H1 (cell line): ENCODE data around the gene NPC1L1. TPM values are rescaled to one million over a fixed set of nuclear protein-coding genes. Genes with fewer than 3 reads are reported as not detected.

Experiments
- CTCF ChIA-PET: fragments of 300-600 bp; sonication (Branson Sonifier 250); formaldehyde crosslinking; loops from one replicate; lab custom pipeline; 2021; ENCODE audit not compliant: partially characterized antibody; lab: Charles Lee
- POLR2A ChIA-PET: fragments of 300-600 bp; sonication (Branson Sonifier 250); formaldehyde crosslinking; loops from one replicate; lab custom pipeline; 2021; ENCODE audit warnings: inconsistent platforms; ENCODE audit not compliant: partially characterized antibody; lab: Charles Lee
- DNase-seq, 2 experiments: peaks; one replicate each; pipeline versions ENCODE4 v3.0.0 to v3.0.0-alpha.2; 2010 to 2022; ENCODE audit warnings: low spot score in 2 of 2, low read depth in 1 of 2, mixed read lengths in 1 of 2
- FAIRE-seq: peaks from 2 replicates; lab custom pipeline; 2011; peaks lifted over from hg19 to GRCh38; lab: Jason Lieb, UNC
- H2AFZ ChIP-seq: 2 replicates; pipeline ENCODE4 v1.8.1; 2012; ENCODE audit warnings: low read length, inconsistent platforms
- H2AK5ac ChIP-seq: 2 replicates; pipeline ENCODE4 v1.6.1; 2013; ENCODE audit warnings: low read depth, low read length
- H2BK120ac ChIP-seq: replicated peaks from 2 replicates; pipeline ENCODE3; 2013; ENCODE audit warnings: low read depth, low read length, inconsistent platforms
- H2BK12ac ChIP-seq: 2 replicates; pipeline ENCODE4 v1.6.1; 2013; ENCODE audit warnings: low read depth, low read length
- H2BK15ac ChIP-seq: 2 replicates; pipeline ENCODE4 v1.6.1; 2013; ENCODE audit warnings: low read length
- H2BK20ac ChIP-seq: 2 replicates; pipeline ENCODE4 v1.6.1; 2013; ENCODE audit warnings: low read length
- H2BK5ac ChIP-seq: 2 replicates; pipeline ENCODE4 v1.6.1; 2013; ENCODE audit warnings: low read depth, low read length
- H3K14ac ChIP-seq: 2 replicates; pipeline ENCODE4 v1.6.1; 2013; ENCODE audit warnings: inconsistent platforms; ENCODE audit not compliant: insufficient read length
- H3K18ac ChIP-seq: 2 replicates; pipeline ENCODE4 v1.6.1; 2013; ENCODE audit warnings: low read length; ENCODE audit errors: extremely low read depth
- H3K23ac ChIP-seq: 2 replicates; pipeline ENCODE4 v1.6.1; 2013; ENCODE audit warnings: inconsistent platforms; ENCODE audit not compliant: insufficient read length
- H3K23me2 ChIP-seq: 2 replicates; pipeline ENCODE4 v1.6.1; 2013; ENCODE audit warnings: low read depth, low read length
- H3K27ac ChIP-seq: 2 replicates; pipeline ENCODE4 v1.6.1; 2011; ENCODE audit warnings: low read depth, low read length, inconsistent platforms
- H3K27me3 ChIP-seq, 4 experiments: replicated peaks in 1 of 4; 1 replicate in 1 of 4; 2 replicates in 3 of 4; pipeline versions ENCODE4 v1.6.1 to v1.8.1; 2011 to 2013; ENCODE audit warnings: low read length in 3 of 4, mild to moderate bottlenecking in 3 of 4, inconsistent platforms in 2 of 4, mixed read lengths in 2 of 4, moderate library complexity in 1 of 4; ENCODE audit not compliant: control insufficient read depth in 3 of 4, insufficient read depth in 3 of 4; ENCODE audit errors: extremely low read depth in 1 of 4
- H3K36me3 ChIP-seq, 4 experiments: 2 replicates each; pipeline versions ENCODE4 v1.6.1 to v1.8.1; 2011 to 2013; ENCODE audit warnings: mild to moderate bottlenecking in 4 of 4, low read length in 3 of 4, moderate library complexity in 2 of 4, control low read depth in 1 of 4, inconsistent platforms in 1 of 4; ENCODE audit not compliant: insufficient read depth in 4 of 4, control insufficient read depth in 2 of 4
- H3K4ac ChIP-seq: replicated peaks from 2 replicates; pipeline ENCODE3; 2013; ENCODE audit warnings: low read length, low read depth, mixed read lengths, inconsistent platforms; ENCODE audit not compliant: insufficient read length
- H3K4me1 ChIP-seq, 4 experiments: replicated peaks in 1 of 4; 1 replicate in 1 of 4; 2 replicates in 3 of 4; pipeline versions ENCODE4 v1.6.1 to v1.8.1; 2011 to 2013; ENCODE audit warnings: low read length in 3 of 4, inconsistent platforms in 2 of 4, mixed read lengths in 1 of 4; ENCODE audit not compliant: insufficient read depth in 4 of 4, control insufficient read depth in 3 of 4
- H3K4me2 ChIP-seq, 2 experiments: 2 replicates each; pipeline versions ENCODE4 v1.6.1 to v1.8.1; 2011 to 2013; ENCODE audit warnings: low read depth in 2 of 2, low read length in 2 of 2, control low read depth in 1 of 2, inconsistent platforms in 1 of 2, mild to moderate bottlenecking in 1 of 2; ENCODE audit not compliant: insufficient read depth in 1 of 2
- H3K4me3 ChIP-seq, 4 experiments: fragments of 200-600, 300-600 bp in 1 of 4; sonication (generic), shearing (Covaris generic), sonication (Bioruptor Twin) in 1 of 4; 2 replicates each; pipeline versions ENCODE4 v1.5.1 to v1.8.1; 2011 to 2016; ENCODE audit warnings: low read length in 4 of 4, low read depth in 3 of 4, control low read depth in 2 of 4, inconsistent platforms in 2 of 4, mild to moderate bottlenecking in 2 of 4, mixed read lengths in 1 of 4, moderate library complexity in 1 of 4; ENCODE audit not compliant: insufficient read depth in 2 of 4; ENCODE audit errors: extremely low read depth in 1 of 4
- H3K56ac ChIP-seq: replicated peaks from 2 replicates; pipeline ENCODE3; 2013; ENCODE audit warnings: low read depth, mild to moderate bottlenecking, mixed read lengths, low read length, inconsistent platforms; ENCODE audit not compliant: insufficient read length
- H3K79me1 ChIP-seq: 2 replicates; pipeline ENCODE4 v1.6.1; 2013; ENCODE audit warnings: low read depth, low read length, control low read depth
- H3K79me2 ChIP-seq, 2 experiments: 2 replicates each; pipeline versions ENCODE4 v1.6.1 to v1.8.1; 2012 to 2013; ENCODE audit warnings: low read length in 2 of 2, mild to moderate bottlenecking in 2 of 2, inconsistent platforms in 1 of 2; ENCODE audit not compliant: insufficient read depth in 2 of 2, control insufficient read depth in 1 of 2
- H3K9ac ChIP-seq, 4 experiments: replicated peaks in 1 of 4; 1 replicate in 1 of 4; 2 replicates in 3 of 4; pipeline versions ENCODE4 v1.6.1 to v1.8.1; 2011 to 2013; ENCODE audit warnings: low read depth in 3 of 4, low read length in 3 of 4, control low read depth in 2 of 4, mild to moderate bottlenecking in 2 of 4, moderate library complexity in 2 of 4, inconsistent platforms in 1 of 4; ENCODE audit errors: extremely low read depth in 1 of 4
- H3K9me3 ChIP-seq, 2 experiments: 2 replicates each; pipeline versions ENCODE4 v1.6.1 to v1.8.1; 2012 to 2013; ENCODE audit warnings: mild to moderate bottlenecking in 2 of 2, moderate library complexity in 2 of 2, control low read depth in 1 of 2, inconsistent platforms in 1 of 2, low read depth in 1 of 2, low read length in 1 of 2, mixed read lengths in 1 of 2; ENCODE audit not compliant: insufficient read depth in 2 of 2
- H4K20me1 ChIP-seq, 2 experiments: replicated peaks in 1 of 2; 2 replicates each; pipeline versions ENCODE3 to v1.8.1; 2011 to 2013; ENCODE audit warnings: inconsistent platforms in 2 of 2, low read length in 2 of 2, mild to moderate bottlenecking in 1 of 2; ENCODE audit not compliant: insufficient read depth in 2 of 2, control insufficient read depth in 1 of 2
- H4K5ac ChIP-seq: 2 replicates; pipeline ENCODE4 v1.6.1; 2013; ENCODE audit warnings: low read length, low read depth, mixed read lengths, inconsistent platforms; ENCODE audit not compliant: insufficient read length
- H4K8ac ChIP-seq: 2 replicates; pipeline ENCODE4 v1.8.0; 2013; ENCODE audit warnings: mild to moderate bottlenecking, moderate library complexity, low read length, inconsistent platforms; ENCODE audit not compliant: insufficient read depth; ENCODE audit errors: extremely low read depth
- H4K91ac ChIP-seq: replicated peaks from 2 replicates; pipeline ENCODE3; 2013; ENCODE audit warnings: low read length, mixed read lengths, inconsistent platforms; ENCODE audit not compliant: insufficient read length
- BACH1 ChIP-seq: IDR thresholded peaks from 2 replicates; pipeline ENCODE4 v1.6.1; 2012; ENCODE audit warnings: low read length, improper control_type of control experiment
- BRCA1 ChIP-seq: IDR thresholded peaks from 2 replicates; pipeline ENCODE4 v1.6.1; 2012; ENCODE audit warnings: low read depth, low read length, improper control_type of control experiment
- CTBP2 ChIP-seq: IDR thresholded peaks from 2 replicates; pipeline ENCODE4 v1.7.0; 2011; ENCODE audit warnings: borderline replicate concordance, mild to moderate bottlenecking, moderate library complexity, mixed read lengths, low read length; ENCODE audit not compliant: insufficient read depth, insufficient read length
- HDAC2 ChIP-seq, 2 experiments: fragments of 300-600 bp in 1 of 2; sonication (generic) in 1 of 2; IDR thresholded peaks; 2 replicates each; pipeline ENCODE4 v1.6.1; 2011 to 2012; ENCODE audit warnings: low read depth in 2 of 2, low read length in 2 of 2, mild to moderate bottlenecking in 2 of 2, moderate library complexity in 2 of 2, borderline replicate concordance in 1 of 2, inconsistent platforms in 1 of 2
- NANOG ChIP-seq: IDR thresholded peaks from 2 replicates; pipeline ENCODE4 v1.6.1; 2011; ENCODE audit warnings: low read length, low read depth, mild to moderate bottlenecking, inconsistent platforms; ENCODE audit not compliant: insufficient read depth, poor library complexity, severe bottlenecking
- POLR2A ChIP-seq, 2 experiments: IDR thresholded peaks; 1 replicate in 1 of 2; 2 replicates in 1 of 2; pipeline ENCODE4 v1.6.1; 2011; ENCODE audit warnings: low read depth in 2 of 2, low read length in 2 of 2, mild to moderate bottlenecking in 2 of 2; ENCODE audit errors: control extremely low read depth in 1 of 2
- SAP30 ChIP-seq: fragments of 300-600 bp; sonication (generic); IDR thresholded peaks from 2 replicates; pipeline ENCODE4 v1.7.1; 2012; ENCODE audit warnings: low read length, moderate library complexity, mild to moderate bottlenecking, inconsistent platforms; ENCODE audit not compliant: insufficient read depth, insufficient replicate concordance
- SIRT6 ChIP-seq: IDR thresholded peaks from one replicate; pipeline ENCODE4 v1.7.1; 2012; ENCODE audit warnings: low read length, inconsistent platforms
- SIX5 ChIP-seq: IDR thresholded peaks from 2 replicates; pipeline ENCODE4 v1.6.1; 2011; ENCODE audit warnings: mild to moderate bottlenecking, low read depth, low read length
- TCF12 ChIP-seq: IDR thresholded peaks from 2 replicates; pipeline ENCODE4 v1.6.1; 2011; ENCODE audit warnings: low read depth, mild to moderate bottlenecking, low read length
- WGBS, 2 experiments: shearing (Covaris generic) in 1 of 2; methylation state at CpG; one replicate each; pipeline versions ENCODE4 v1.1.6 to v1.1.7; 2013 to 2015; ENCODE audit warnings: low lambda C conversion rate in 2 of 2, mixed read lengths in 2 of 2, inconsistent platforms in 1 of 2, low coverage in 1 of 2, missing lambda C conversion rate in 1 of 2; ENCODE audit not compliant: insufficient replicate concordance in 2 of 2, insufficient coverage in 1 of 2, insufficient read length in 1 of 2; ENCODE audit errors: extremely low coverage in 1 of 2, missing lambda C conversion rate in 1 of 2; 5-methylcytosine and 5-hydroxymethylcytosine counted together
- polyA plus RNA-seq, 7 experiments: library from polyadenylated mRNA; depleted of rRNA in 3 of 7; stranded (reverse) in 5 of 7; unstranded in 2 of 7; fragments of >200 nt in 5 of 7; fragments of 200-250 nt in 2 of 7; gene quantifications; 1 replicate in 5 of 7; 2 replicates in 1 of 7; 4 replicates in 1 of 7; pipeline versions ENCODE4 v1.2.1 to v1.2.3, GENCODE V29; 2011 to 2013; ENCODE audit warnings: missing spikeins in 2 of 7, mixed read lengths in 2 of 7
- total RNA-seq: library from RNA; stranded (reverse); fragmentation: NEBNext Ultra II Directional; extraction: Animal tissue kit (Norgen Biotek cat#: 25700); gene quantifications from 2 replicates; pipeline ENCODE4 v1.2.1, GENCODE V29; 2021

NPC1L1 gene
- total and polyA plus RNA-seq, 2 of the 8 experiments (the other 6 are each of a cell fraction or from before 2014, with no cell fraction given): 0.06 to 0.21 TPM

DNA sequence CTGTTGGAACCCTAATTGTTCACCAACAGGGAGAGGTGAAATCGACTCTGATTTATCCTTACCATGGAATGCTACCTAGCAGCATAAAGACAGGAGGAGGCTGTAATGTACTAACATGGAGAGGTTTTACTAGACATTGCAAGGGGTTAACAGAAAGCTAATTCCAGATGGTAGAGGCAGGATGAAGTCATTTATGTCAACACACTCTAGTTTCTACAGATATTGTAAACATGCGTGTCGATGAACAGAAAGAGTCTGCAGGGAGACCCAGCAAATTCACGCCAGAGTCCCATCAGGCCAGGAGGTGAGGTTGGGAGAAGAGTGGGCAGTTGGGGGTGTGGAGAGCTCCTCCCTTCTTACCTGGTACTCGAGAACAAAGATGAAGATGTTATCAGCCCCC lies 7.0 kb downstream of the NPC1L1 start:
- Histone ChIP-seq H4K5ac (no peak overlapping the region), H4K91ac (no peak overlapping the region), H3K4me2 (no peak overlapping the region), H3K14ac (no peak overlapping the region), H2BK15ac (no peak overlapping the region), H4K20me1 (no peaks in the 10 kb centered on the region), H3K4me1 (no peaks in the 10 kb centered on the region), H2BK5ac (no peak overlapping the region), H3K18ac (no peak overlapping the region), H3K27me3 (no peaks in the 10 kb centered on the region), H3K27ac (no peak overlapping the region), H2AFZ (peak overlapping the region; percentile 64; the same call in 1 of the 2 replicates), H3K23ac (no peak overlapping the region), H2BK20ac (no peak overlapping the region), H3K79me2 (no peaks in the 10 kb centered on the region), H2BK120ac (no peak overlapping the region), H3K4ac (no peak overlapping the region), H2AK5ac (no peak overlapping the region)
- ChIA-PET POLR2A (interaction anchor here (1.3 to 1.7 kb wide), 3 partner anchors 31 to 44 kb away, joined by 4 to 5 read pairs (median 4); partner anchors contain the start of genes DDX56 and NUDCD3), CTCF (interaction anchor here (0.6 to 10.0 kb wide), 32 partner anchors 10 to 315 kb away, joined by 3 to 98 read pairs (median 4); partner anchors contain the start of genes NUDCD3 and OGDH)
- WGBS, 2 experiments: 83% methylated on average over 5 of the region's 5 CpGs; no CpG with 5 or more reads in 1 of the 2 experiments
- no peak for DNase-seq
- no peak for FAIRE-seq
- TF ChIP-seq BACH1: no peak
- TF ChIP-seq CTBP2: no peak
- no peak for TF ChIP-seq SIRT6
- no peak for TF ChIP-seq SAP30
- no peak for TF ChIP-seq TCF12
- no peak for TF ChIP-seq NANOG
- TF ChIP-seq SIX5: no peak
- no peak for TF ChIP-seq POLR2A (IDR thresholded peaks at IDR 0.05; ENCODE audit: control extremely low read depth in 1 of 2, low read depth in 2 of 2, low read length in 2 of 2)
- TF ChIP-seq BRCA1: no peak
- no peak for TF ChIP-seq HDAC2 (IDR thresholded peaks at IDR 0.05; ENCODE audit: borderline replicate concordance in 1 of 2, low read depth in 2 of 2, low read length in 2 of 2)
- TF ChIP-seq, all 59 proteins: peak for 0
- Histone ChIP-seq H4K8ac (no peak overlapping the region), H3K9ac (no peak overlapping the region), H3K9me3 (no peaks in the 10 kb centered on the region), H3K36me3 (no peaks in the 10 kb centered on the region), H3K56ac (no peak overlapping the region), H3K4me3 (no peak overlapping the region), H3K79me1 (no peaks in the 10 kb centered on the region), H2BK12ac (no peak overlapping the region), H3K23me2 (no peaks in the 10 kb centered on the region)
